ENCODE measurements around the gene PRKAR1B.

PRKAR1B gene

DNA sequence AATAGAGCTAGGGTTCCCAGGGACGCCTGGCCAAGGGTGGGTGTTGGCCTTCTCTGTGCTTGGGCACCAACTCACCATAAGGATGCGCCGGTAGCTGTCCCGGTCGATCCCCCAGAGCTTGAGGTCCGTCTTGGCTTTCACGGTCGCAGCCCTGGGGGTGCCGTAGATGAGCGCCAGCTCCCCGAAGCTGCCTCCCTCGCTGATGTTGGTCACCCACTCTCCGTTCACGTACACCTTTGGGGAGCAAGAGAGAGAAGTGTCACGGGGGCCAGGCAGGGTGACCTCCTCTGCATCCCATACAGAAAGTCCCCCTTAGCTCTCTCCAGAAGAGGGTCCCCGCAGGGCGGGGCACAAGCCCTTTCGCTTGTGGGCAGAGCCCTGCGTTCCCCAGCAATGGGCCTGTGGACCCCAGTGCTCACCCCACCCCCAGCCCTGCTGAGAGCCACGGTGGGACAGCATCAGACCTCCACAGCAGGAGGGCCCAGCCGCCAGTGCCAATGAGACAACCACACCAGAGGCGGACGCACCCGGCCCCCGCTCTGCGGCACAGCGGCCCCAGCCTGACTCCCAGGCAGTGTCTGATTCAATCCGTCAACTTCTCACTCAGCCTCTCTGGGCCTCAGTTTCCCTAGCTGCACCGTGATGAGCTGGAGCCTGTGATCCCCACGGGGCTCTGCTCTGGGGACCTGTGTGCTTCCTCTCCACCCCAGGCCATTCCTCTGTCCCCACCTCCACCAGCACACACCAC is 130.8 kb downstream of the PRKAR1B start:
- ChIA-PET POLR2A (interaction anchor here (0.6 kb wide), 1 partner anchor 77 kb away, joined by 6 read pairs; no protein-coding TSS in a partner anchor), CTCF (interaction anchor here (1.1 kb wide), 1 partner anchor 311 kb away, joined by 3 read pairs; no protein-coding TSS in a partner anchor)
- H3K4me1 ChIP-seq (ENCODE audit: control insufficient read depth, insufficient read depth, low read length), result no peaks in the 10 kb centered on the region
- no peak overlapping the region for H3K27ac ChIP-seq (ENCODE audit: extremely low read depth, low read depth, low read length)
- no peak overlapping the region for H3K4me3 ChIP-seq (ENCODE audit: low read depth, low read length)
- no peaks in the 10 kb centered on the region for H3K9me3 ChIP-seq (ENCODE audit: control insufficient read depth, insufficient read depth, low read depth, low read length)
- no peaks in the 10 kb centered on the region for H3K36me3 ChIP-seq (ENCODE audit: control insufficient read depth in 2 of 2, insufficient read depth in 1 of 2, low read length in 2 of 2)
- TF ChIP-seq PRDM1 (tag by site-specific recombination; IDR thresholded peaks at IDR 0.05) (no peak), ZNF629 (tag by site-specific recombination; IDR thresholded peaks at IDR 0.05) (no peak), ZNF510 (tag by site-specific recombination; IDR thresholded peaks at IDR 0.05; ENCODE audit: insufficient replicate concordance) (no peak), ZNF555 (tag by site-specific recombination; conservative IDR thresholded peaks at IDR 0.05) (no peak), ZNF423 (tag by site-specific recombination; IDR thresholded peaks at IDR 0.05) (no peak), ZNF791 (tag by site-specific recombination; IDR thresholded peaks at IDR 0.05) (no peak), ZNF274 (IDR thresholded peaks at IDR 0.05; ENCODE audit: low read length) (no peak), ZNF274 (tag by site-specific recombination; IDR thresholded peaks at IDR 0.05; ENCODE audit: borderline replicate concordance) (no peak), ZNF777 (tag by site-specific recombination; IDR thresholded peaks at IDR 0.05; ENCODE audit: borderline replicate concordance) (no peak), OVOL3 (tag by site-specific recombination; IDR thresholded peaks at IDR 0.05) (no peak), ZNF837 (tag by site-specific recombination; IDR thresholded peaks at IDR 0.05) (no peak), ZNF48 (tag by site-specific recombination; IDR thresholded peaks at IDR 0.05) (no peak), ZNF623 (tag by site-specific recombination; IDR thresholded peaks at IDR 0.05) (no peak), ZNF140 (tag by site-specific recombination; IDR thresholded peaks at IDR 0.05) (no peak), ZEB2 (tag by site-specific recombination; IDR thresholded peaks at IDR 0.05) (no peak), GLIS2 (tag by site-specific recombination; IDR thresholded peaks at IDR 0.05) (no peak)

DNA sequence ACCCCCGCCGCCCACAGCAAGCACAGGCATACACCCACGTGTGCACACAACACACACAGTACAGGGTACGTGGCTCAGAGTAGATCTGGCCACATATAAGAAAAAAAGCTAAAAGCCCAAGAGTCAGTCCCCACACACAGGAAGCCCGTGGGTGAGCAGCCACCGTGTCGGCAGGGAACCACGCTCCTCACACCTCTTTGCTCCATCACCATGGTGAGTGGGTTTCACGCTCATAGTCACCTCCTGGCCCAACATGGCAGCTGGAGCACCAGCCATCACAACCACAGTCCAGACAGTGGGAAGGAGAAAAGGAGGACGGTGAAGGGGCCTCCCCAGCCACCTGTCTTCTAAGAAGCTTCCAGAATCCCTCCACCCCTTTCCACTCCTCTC is 131.5 kb downstream of the PRKAR1B start:
- H3K9me3 ChIP-seq (ENCODE audit: control insufficient read depth, insufficient read depth, low read depth, low read length), result no peaks in the 10 kb centered on the region
- no peak for TF ChIP-seq BCL11A (tag by site-specific recombination; IDR thresholded peaks at IDR 0.05; ENCODE audit: low read depth)
- TF ChIP-seq ZFHX2 (tag by site-specific recombination; conservative IDR thresholded peaks at IDR 0.05), result peak; percentile 42
- TF ChIP-seq, protein P1, sequence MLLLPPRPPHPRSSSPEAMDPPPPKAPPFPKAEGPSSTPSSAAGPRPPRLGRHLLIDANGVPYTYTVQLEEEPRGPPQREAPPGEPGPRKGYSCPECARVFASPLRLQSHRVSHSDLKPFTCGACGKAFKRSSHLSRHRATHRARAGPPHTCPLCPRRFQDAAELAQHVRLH (tag by site-specific recombination; IDR thresholded peaks at IDR 0.05), result 0 out of 2 replicates have a peak, but pooled peaks have one; percentile 23
- TF ChIP-seq, protein P2, sequence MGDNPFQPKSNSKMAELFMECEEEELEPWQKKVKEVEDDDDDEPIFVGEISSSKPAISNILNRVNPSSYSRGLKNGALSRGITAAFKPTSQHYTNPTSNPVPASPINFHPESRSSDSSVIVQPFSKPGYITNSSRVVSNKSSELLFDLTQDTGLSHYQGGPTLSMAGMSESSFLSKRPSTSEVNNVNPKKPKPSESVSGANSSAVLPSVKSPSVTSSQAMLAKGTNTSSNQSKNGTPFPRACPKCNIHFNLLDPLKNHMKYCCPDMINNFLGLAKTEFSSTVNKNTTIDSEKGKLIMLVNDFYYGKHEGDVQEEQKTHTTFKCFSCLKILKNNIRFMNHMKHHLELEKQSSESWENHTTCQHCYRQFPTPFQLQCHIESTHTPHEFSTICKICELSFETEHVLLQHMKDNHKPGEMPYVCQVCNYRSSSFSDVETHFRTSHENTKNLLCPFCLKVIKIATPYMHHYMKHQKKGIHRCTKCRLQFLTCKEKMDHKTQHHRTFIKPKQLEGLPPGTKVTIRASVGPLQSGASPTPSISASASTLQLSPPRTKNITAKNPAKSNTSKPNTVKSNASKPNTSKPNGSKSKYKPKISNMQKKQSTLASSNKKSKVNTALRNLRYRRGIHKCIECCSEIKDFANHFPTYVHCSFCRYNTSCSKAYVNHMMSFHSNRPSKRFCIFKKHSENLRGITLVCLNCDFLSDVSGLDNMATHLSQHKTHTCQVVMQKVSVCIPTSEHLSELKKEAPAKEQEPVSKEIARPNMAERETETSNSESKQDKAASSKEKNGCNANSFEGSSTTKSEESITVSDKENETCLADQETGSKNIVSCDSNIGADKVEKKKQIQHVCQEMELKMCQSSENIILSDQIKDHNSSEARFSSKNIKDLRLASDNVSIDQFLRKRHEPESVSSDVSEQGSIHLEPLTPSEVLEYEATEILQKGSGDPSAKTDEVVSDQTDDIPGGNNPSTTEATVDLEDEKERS (tag by site-specific recombination; IDR thresholded peaks at IDR 0.05), result 0 out of 2 replicates have a peak, but pooled peaks have one; percentile 57
- no peaks in the 10 kb centered on the region for H3K36me3 ChIP-seq (ENCODE audit: control insufficient read depth in 2 of 2, insufficient read depth in 1 of 2, low read length in 2 of 2)
- H3K4me1 ChIP-seq (ENCODE audit: control insufficient read depth, insufficient read depth, low read length), result no peaks in the 10 kb centered on the region
- POLR2A ChIA-PET, result no interaction called here
- no peak overlapping the region for H3K4me3 ChIP-seq (ENCODE audit: low read depth, low read length)
- CTCF ChIA-PET, result interaction anchor here (1.1 kb wide), 1 partner anchor 311 kb away, joined by 3 read pairs; no protein-coding TSS in a partner anchor
- H3K27ac ChIP-seq (ENCODE audit: extremely low read depth, low read depth, low read length), result no peak overlapping the region
